Body of pancreas (tissue), 4 donors: ENCODE measurements around the gene GTF2I. TPM values are rescaled to one million over a fixed set of nuclear protein-coding genes. Genes with fewer than 3 reads are reported as not detected.

Source experiments
- ATAC-seq: fragments of 150-250 bp; one replicate; pipeline ENCODE4 v1.9.1; 2016
- DNase-seq, 4 donors: peaks; one replicate each; pipeline ENCODE4 v3.0.0-alpha.2; 2019
- H3K27ac ChIP-seq, 4 donors: fragments of 200-600 bp; sonication (generic); 1 replicate in 3 of 4; 2 replicates in 1 of 4; pipeline versions ENCODE4 v1.5.1 to v1.6.1; 2016 to 2019; ENCODE audit warnings: mild to moderate bottlenecking in 1 of 4, mixed read lengths in 1 of 4, moderate library complexity in 1 of 4
- H3K27me3 ChIP-seq, 2 donors: fragments of 200-600 bp; sonication (generic); one replicate each; pipeline ENCODE4 v1.6.0; 2016; ENCODE audit warnings: mild to moderate bottlenecking in 1 of 2
- H3K36me3 ChIP-seq, 2 donors: fragments of 200-600 bp; sonication (generic); replicated peaks in 1 of 2; 2 replicates each; pipeline ENCODE4 v1.5.1; 2016; ENCODE audit warnings: low read depth in 2 of 2; ENCODE audit not compliant: insufficient read depth in 1 of 2
- H3K4me1 ChIP-seq: fragments of 200-600 bp; sonication (generic); one replicate; pipeline ENCODE4 v1.6.0; 2016
- H3K4me3 ChIP-seq, 2 donors: fragments of 200-600 bp; sonication (generic); 1 replicate in 1 of 2; 2 replicates in 1 of 2; pipeline ENCODE4 v1.5.1; 2016 to 2019
- H3K9me3 ChIP-seq, 3 donors: fragments of 200-600 bp; sonication (generic); 1 replicate in 2 of 3; 2 replicates in 1 of 3; pipeline ENCODE4 v1.5.1; 2016
- POLR2A ChIP-seq, 3 donors: fragments of 450-650 bp; IDR thresholded peaks; one replicate each; pipeline ENCODE4 v1.6.1; 2016; ENCODE audit warnings: antibody characterized with exemption in 3 of 3, mild to moderate bottlenecking in 2 of 3
- WGBS, 2 donors: methylation state at CpG; one replicate each; pipeline ENCODE4 v1.1.5; 2017; 5-methylcytosine and 5-hydroxymethylcytosine counted together
- intact Hi-C: fragments of 100-400 bp; cut with DNase I; formaldehyde crosslinking; loops from one replicate; pipeline ENCODE4 v1.15.1; 2023
- total RNA-seq, 2 donors: library from RNA; depleted of rRNA; stranded (reverse); fragments of >200 nt; gene quantifications; one replicate each; pipeline ENCODE4 v1.1.0, GENCODE V29; 2016
- TF ChIP-seq, protein P1 (sequence below), 7 experiments: fragments of 450-650 bp in 4 of 7; fragments of 200-600 bp in 3 of 7; sonication (generic) in 3 of 7; IDR thresholded peaks; one replicate each; pipeline ENCODE4 v1.5.1; 2016 to 2019; ENCODE audit warnings: antibody characterized with exemption in 7 of 7

GTF2I gene
- total RNA-seq, 2 donors from 2014 or later: 96.2 to 117 TPM

DNA sequence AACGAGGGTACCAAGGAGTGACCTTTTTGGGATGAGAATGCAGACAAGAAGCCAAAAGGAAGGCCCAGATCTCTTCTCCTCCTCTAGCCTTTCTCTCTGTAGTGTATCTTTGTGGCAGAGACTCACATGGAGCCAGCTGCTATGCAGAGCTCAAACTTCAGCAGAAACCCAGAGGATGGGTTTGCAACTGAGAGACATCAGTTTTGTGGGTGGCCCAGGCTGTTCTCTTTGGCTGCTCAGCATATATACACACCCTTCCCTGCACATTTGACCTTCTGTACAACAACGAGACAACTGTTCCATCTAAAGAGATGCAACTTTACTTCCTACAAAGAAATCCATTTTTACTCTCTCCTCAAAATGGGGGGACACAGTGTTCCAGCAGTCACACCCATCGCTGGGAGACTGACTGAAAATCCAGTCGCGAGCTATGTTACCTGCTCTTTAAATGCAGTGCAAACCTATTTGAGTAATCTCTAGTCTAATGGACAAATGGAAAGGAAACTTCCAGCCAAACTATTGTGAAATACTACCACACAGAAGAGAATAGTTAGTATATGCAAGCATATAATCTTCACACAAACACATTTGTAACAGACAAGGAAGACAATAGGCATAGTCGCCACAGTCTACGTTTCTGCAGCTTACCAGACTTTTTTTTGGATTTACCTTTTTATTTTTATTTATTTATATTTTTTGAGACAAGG, 51.2 kb downstream of the GTF2I start:
- Histone ChIP-seq H3K27ac (no peak overlapping the region), H3K4me3 (no peak overlapping the region), H3K27me3 (no peaks in the 10 kb centered on the region), H3K36me3 (peaks cover 15 to 29% of the 10 kb centered on the region in 2 donors), H3K9me3 (no peaks in the 10 kb centered on the region), H3K4me1 (no peaks in the 10 kb centered on the region)
- ATAC-seq: no peak
- intact Hi-C loops: no loop called here
- 82 to 86% methylated on average over 7 of the region's 7 CpGs for WGBS, 2 donors
- no peak for DNase-seq
- TF ChIP-seq POLR2A (IDR thresholded peaks at IDR 0.05): no peak
- TF ChIP-seq, protein P1, sequence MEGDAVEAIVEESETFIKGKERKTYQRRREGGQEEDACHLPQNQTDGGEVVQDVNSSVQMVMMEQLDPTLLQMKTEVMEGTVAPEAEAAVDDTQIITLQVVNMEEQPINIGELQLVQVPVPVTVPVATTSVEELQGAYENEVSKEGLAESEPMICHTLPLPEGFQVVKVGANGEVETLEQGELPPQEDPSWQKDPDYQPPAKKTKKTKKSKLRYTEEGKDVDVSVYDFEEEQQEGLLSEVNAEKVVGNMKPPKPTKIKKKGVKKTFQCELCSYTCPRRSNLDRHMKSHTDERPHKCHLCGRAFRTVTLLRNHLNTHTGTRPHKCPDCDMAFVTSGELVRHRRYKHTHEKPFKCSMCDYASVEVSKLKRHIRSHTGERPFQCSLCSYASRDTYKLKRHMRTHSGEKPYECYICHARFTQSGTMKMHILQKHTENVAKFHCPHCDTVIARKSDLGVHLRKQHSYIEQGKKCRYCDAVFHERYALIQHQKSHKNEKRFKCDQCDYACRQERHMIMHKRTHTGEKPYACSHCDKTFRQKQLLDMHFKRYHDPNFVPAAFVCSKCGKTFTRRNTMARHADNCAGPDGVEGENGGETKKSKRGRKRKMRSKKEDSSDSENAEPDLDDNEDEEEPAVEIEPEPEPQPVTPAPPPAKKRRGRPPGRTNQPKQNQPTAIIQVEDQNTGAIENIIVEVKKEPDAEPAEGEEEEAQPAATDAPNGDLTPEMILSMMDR (IDR thresholded peaks at IDR 0.05): no peak

DNA sequence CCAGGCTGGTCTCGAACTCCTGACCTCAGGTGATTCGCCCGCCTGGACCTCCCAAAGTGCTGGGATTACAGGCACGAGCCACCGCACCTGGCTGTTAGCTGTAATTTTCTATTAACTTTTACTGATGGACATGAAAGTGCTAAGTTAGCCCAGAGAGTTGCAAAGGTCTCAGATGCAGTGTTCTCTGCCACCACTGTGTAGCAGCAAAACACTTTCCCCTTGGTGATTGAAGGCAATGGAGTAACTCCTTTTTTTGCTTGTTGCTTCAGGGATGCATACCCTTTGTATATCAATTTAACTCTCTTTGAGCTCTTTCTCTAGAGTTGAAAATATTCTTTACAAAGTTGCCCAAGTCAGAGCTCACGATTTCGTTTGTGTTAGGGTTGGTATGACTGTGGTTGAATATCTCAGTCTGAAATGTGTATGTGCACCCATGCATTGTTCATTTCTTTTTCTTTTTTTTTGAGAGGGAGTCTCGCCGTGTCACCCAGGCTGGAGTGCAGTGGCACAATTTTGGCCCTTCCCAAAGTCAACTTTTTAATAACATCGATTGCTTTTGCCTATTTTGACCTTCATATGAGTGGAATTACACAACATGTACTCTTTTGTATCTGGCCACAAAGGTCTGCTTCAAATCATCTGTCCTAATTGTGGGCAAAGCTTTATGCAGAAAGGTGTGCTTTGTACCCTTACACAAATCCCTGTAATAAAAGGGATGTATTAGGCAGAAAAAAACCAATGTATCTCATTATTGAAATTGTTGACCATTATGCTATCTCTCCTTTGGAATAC, 52.6 kb downstream of the GTF2I start:
- Histone ChIP-seq H3K27me3 (no peaks in the 10 kb centered on the region), H3K27ac (no peak overlapping the region), H3K9me3 (no peaks in the 10 kb centered on the region), H3K4me1 (no peaks in the 10 kb centered on the region), H3K36me3 (peaks cover 15 to 23% of the 10 kb centered on the region in 2 donors), H3K4me3 (no peak overlapping the region)
- intact Hi-C loops: no loop called here
- TF ChIP-seq, protein P1 (IDR thresholded peaks at IDR 0.05): no peak
- no peak for TF ChIP-seq POLR2A (IDR thresholded peaks at IDR 0.05)
- 85 to 93% methylated on average over 10 of the region's 10 CpGs for WGBS, 2 donors
- DNase-seq: no peak
- no peak for ATAC-seq

DNA sequence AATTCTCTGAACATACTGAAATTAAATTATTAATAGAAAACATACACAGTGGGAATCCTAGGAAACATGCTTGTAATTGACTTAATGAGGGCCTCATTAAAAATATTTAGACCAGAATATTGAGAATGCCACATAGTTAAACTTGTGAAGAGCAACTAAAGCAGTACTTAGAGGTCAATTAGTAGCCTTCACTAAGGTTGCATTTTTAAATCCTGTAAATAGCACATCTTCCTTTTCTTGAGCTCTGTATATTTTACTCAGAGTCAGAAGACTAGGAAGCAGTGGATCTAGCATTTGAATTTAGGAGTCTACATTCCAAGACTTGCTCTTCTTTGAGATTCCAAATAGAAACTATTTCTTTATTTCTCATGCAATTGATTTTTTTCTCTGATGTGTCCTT, 56.0 kb downstream of the GTF2I start:
- intact Hi-C loops: no loop called here
- DNase-seq: no peak
- no peaks in the 10 kb centered on the region for H3K4me1 ChIP-seq
- H3K27ac ChIP-seq: no peak overlapping the region
- TF ChIP-seq, protein P1 (IDR thresholded peaks at IDR 0.05): no peak
- no peak for TF ChIP-seq POLR2A (IDR thresholded peaks at IDR 0.05)
- H3K4me3 ChIP-seq: no peak overlapping the region
- H3K9me3 ChIP-seq: no peaks in the 10 kb centered on the region
- peaks cover 4 to 12% of the 10 kb centered on the region in 2 donors for H3K36me3 ChIP-seq
- no peak for ATAC-seq
- H3K27me3 ChIP-seq: no peaks in the 10 kb centered on the region

DNA sequence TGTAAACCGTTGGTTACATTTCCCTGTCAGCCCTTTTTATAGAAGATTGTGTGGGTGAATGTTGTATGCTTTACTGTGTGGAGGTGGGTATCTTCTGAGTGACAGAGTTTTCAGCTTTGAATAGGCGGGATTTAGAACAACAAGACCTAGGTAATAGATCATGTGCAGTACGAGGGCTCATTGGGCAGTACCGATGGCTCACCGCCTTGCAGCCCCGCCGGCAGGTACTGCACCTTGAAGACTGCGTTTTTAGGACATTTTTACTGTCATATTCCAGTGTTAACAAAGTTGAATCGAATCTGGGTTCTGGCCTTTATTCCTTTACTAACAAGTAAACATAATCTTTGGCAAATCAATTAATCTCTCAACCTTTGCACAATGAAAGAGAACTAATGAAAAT, 60.4 kb downstream of the GTF2I start:
- Histone ChIP-seq H3K27me3 (no peaks in the 10 kb centered on the region), H3K4me1 (no peaks in the 10 kb centered on the region), H3K4me3 (no peak overlapping the region), H3K36me3 (peaks cover 9 to 14% of the 10 kb centered on the region in 2 donors), H3K27ac (no peak overlapping the region), H3K9me3 (no peaks in the 10 kb centered on the region)
- intact Hi-C loops: no loop called here
- 80 to 86% methylated on average over 9 of the region's 9 CpGs for WGBS, 2 donors
- TF ChIP-seq POLR2A (IDR thresholded peaks at IDR 0.05): no peak
- TF ChIP-seq, protein P1 (IDR thresholded peaks at IDR 0.05): no peak
- ATAC-seq (no peak), DNase-seq (no peak)
